Neutrophil (primary cell): ENCODE data around the gene POLR1C.

Source experiments
- H3K27ac ChIP-seq: fragments of 200-600 bp; sonication (generic); 2 replicates; pipeline ENCODE4 v1.5.1; 2016; ENCODE audit warnings: mild to moderate bottlenecking, moderate library complexity
- H3K27me3 ChIP-seq: fragments of 200-600 bp; sonication (generic); 2 replicates; pipeline ENCODE4 v1.6.0; 2016; ENCODE audit warnings: mild to moderate bottlenecking
- H3K36me3 ChIP-seq: fragments of 200-600 bp; sonication (generic); 2 replicates; pipeline ENCODE4 v1.5.1; 2017
- H3K4me1 ChIP-seq, 2 experiments: fragments of 200-600 bp in 1 of 2; sonication (generic) in 1 of 2; 1 replicate in 1 of 2; 2 replicates in 1 of 2; pipeline versions ENCODE4 v1.5.1 to v1.6.1; 2013 to 2016; ENCODE audit warnings: low read depth in 1 of 2, low read length in 1 of 2, mild to moderate bottlenecking in 1 of 2, moderate library complexity in 1 of 2; ENCODE audit not compliant: control insufficient read depth in 1 of 2, insufficient read depth in 1 of 2
- H3K4me3 ChIP-seq, 2 experiments: fragments of 200-600 bp in 1 of 2; sonication (generic) in 1 of 2; 1 replicate in 1 of 2; 2 replicates in 1 of 2; pipeline ENCODE4 v1.5.1; 2013 to 2016; ENCODE audit warnings: low read depth in 1 of 2, low read length in 1 of 2, mild to moderate bottlenecking in 1 of 2, moderate library complexity in 1 of 2
- H3K9me3 ChIP-seq: fragments of 200-600 bp; sonication (generic); 2 replicates; pipeline ENCODE4 v1.5.1; 2016
- CTCF ChIP-seq: fragments of 200-600 bp; sonication (generic); IDR thresholded peaks from 2 replicates; pipeline ENCODE4 v1.5.1; 2016; ENCODE audit warnings: antibody characterized with exemption

The POLR1C gene

GRCh38 chr6:43493833-43494232 is 23.1 kb upstream of the POLR1C start:
- no peak for TF ChIP-seq CTCF
- Histone ChIP-seq H3K4me1 (peaks cover 8 to 10% of the 10 kb centered on the region in 2 experiments), H3K36me3 (peaks cover 38% of the 10 kb centered on the region), H3K4me3 (no peak overlapping the region), H3K27ac (no peak overlapping the region), H3K27me3 (no peaks in the 10 kb centered on the region), H3K9me3 (no peaks in the 10 kb centered on the region)

- no peak for TF ChIP-seq CTCF
- Histone ChIP-seq H3K36me3 (peaks cover 41% of the 10 kb centered on the region), H3K9me3 (no peaks in the 10 kb centered on the region), H3K4me3 (no peak overlapping the region), H3K27ac (no peak overlapping the region), H3K27me3 (no peaks in the 10 kb centered on the region), H3K4me1 (peaks cover 8 to 10% of the 10 kb centered on the region in 2 experiments)
Observed at GRCh38 chr6:43494321-43494720, 22.6 kb upstream of the POLR1C start.

- no peak overlapping the region for H3K27ac ChIP-seq
- no peak overlapping the region for H3K4me3 ChIP-seq
- H3K36me3 ChIP-seq = peaks cover 41% of the 10 kb centered on the region
- no peak for TF ChIP-seq CTCF
- H3K4me1 ChIP-seq = peaks cover 8 to 10% of the 10 kb centered on the region in 2 experiments
- H3K27me3 ChIP-seq = no peaks in the 10 kb centered on the region
- no peaks in the 10 kb centered on the region for H3K9me3 ChIP-seq
Observed at GRCh38 chr6:43494766-43495165, 22.1 kb upstream of the POLR1C start.

- Histone ChIP-seq H3K36me3 (peaks cover 46% of the 10 kb centered on the region), H3K27me3 (no peaks in the 10 kb centered on the region), H3K27ac (no peak overlapping the region), H3K4me3 (no peak overlapping the region), H3K4me1 (peaks cover 8 to 10% of the 10 kb centered on the region in 2 experiments), H3K9me3 (no peaks in the 10 kb centered on the region)
- TF ChIP-seq CTCF = no peak
Observed at GRCh38 chr6:43495409-43495941, 21.4 kb upstream of the POLR1C start.

GRCh38 chr6:43496370-43497128 is 20.3 kb upstream of the POLR1C start:
- Histone ChIP-seq H3K4me1 (peaks cover 8 to 10% of the 10 kb centered on the region in 2 experiments), H3K27ac (no peak overlapping the region), H3K9me3 (no peaks in the 10 kb centered on the region), H3K27me3 (no peaks in the 10 kb centered on the region), H3K4me3 (no peak overlapping the region), H3K36me3 (peaks cover 57% of the 10 kb centered on the region)
- TF ChIP-seq CTCF = no peak
